ACC112 (cell line): ENCODE measurements around the gene NLGN1.
A peak's percentile ranks its signal among the peaks of the same experiment; 100 is the strongest.

Experiments used
- H2AFZ ChIP-seq: fragments of 200-600 bp; sonication (generic); one replicate; pipeline ENCODE4 v1.6.0; 2017; ENCODE audit warnings: antibody characterized with exemption, low read length; ENCODE audit not compliant: unreplicated experiment
- H3K27ac ChIP-seq: fragments of 200-600 bp; sonication (generic); 2 replicates; pipeline ENCODE4 v1.5.1; 2014; ENCODE audit warnings: low read depth, mild to moderate bottlenecking, antibody characterized with exemption, low read length, moderate library complexity
- H3K27me3 ChIP-seq: fragments of 200-600 bp; sonication (generic); 2 replicates; pipeline ENCODE4 v1.6.1; 2014; ENCODE audit warnings: mild to moderate bottlenecking, antibody characterized with exemption, low read length, moderate library complexity, mixed read lengths; ENCODE audit not compliant: insufficient read depth
- H3K36me3 ChIP-seq: fragments of 200-600 bp; sonication (generic); 2 replicates; pipeline ENCODE4 v1.6.1; 2016; ENCODE audit warnings: mild to moderate bottlenecking, antibody characterized with exemption, low read length, moderate library complexity, mixed read lengths; ENCODE audit not compliant: insufficient read depth
- H3K4me1 ChIP-seq: fragments of 200-600 bp; sonication (generic); one replicate; pipeline ENCODE4 v1.6.1; 2016; ENCODE audit warnings: low read length, mixed read lengths; ENCODE audit not compliant: insufficient read depth, unreplicated experiment, control insufficient read depth
- H3K4me3 ChIP-seq: fragments of 200-600 bp; sonication (generic); 2 replicates; pipeline ENCODE4 v1.5.1; 2014; ENCODE audit warnings: mild to moderate bottlenecking, low read depth, low read length
- H3K79me2 ChIP-seq: fragments of 200-600 bp; sonication (generic); one replicate; pipeline ENCODE4 v1.6.0; 2016; ENCODE audit warnings: low read length; ENCODE audit not compliant: control insufficient read depth, unreplicated experiment, insufficient read depth

Gene NLGN1

DNA sequence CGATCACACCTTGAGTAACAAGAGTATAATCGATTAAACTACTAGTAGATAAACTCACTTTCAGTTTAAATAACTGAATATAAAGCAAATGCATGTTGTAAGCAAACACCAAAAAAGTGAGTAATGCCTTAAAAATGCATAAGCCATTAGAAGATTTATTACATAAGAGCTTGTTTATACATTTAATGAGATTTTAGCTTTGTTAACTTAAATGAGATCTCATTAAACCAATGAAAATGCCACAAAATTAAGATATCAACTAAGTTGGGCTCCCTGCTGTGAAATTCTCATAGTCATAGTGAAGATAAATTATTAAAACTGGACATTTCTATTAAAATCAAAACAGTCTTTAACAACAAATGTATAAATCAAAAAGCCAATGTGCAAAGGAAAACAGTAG is 701.2 kb downstream of the NLGN1 start:
- no peak overlapping the region for H3K4me3 ChIP-seq
- H3K27ac ChIP-seq, result no peak overlapping the region
- H3K36me3 ChIP-seq, result no peaks in the 10 kb centered on the region
- H3K79me2 ChIP-seq, result no peaks in the 10 kb centered on the region
- H2AFZ ChIP-seq, result peak overlapping the region; percentile 4
- no peaks in the 10 kb centered on the region for H3K27me3 ChIP-seq
- H3K4me1 ChIP-seq, result no peaks in the 10 kb centered on the region

DNA sequence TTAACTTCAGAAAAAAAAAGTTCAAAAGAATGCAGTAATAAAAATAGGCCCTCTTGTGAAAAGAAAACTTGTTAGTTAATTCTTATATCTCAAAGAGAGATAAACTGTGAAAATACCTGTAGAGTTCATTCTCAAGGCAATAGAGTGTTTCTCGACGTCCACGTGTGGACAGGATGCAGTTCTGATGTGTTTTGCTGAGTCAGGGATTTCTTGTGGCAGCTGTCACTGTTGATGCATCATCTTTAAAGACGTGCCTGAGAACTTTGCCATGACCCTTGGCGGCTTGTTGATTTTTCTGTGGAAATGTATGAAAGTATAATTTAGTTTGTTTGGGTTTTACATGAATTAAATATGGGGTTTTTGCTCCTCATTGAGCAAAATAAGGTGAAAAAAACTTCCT is 702.2 kb downstream of the NLGN1 start:
- Histone ChIP-seq H3K27me3 (no peaks in the 10 kb centered on the region), H3K4me1 (no peaks in the 10 kb centered on the region), H2AFZ (no peak overlapping the region), H3K4me3 (no peak overlapping the region), H3K79me2 (no peaks in the 10 kb centered on the region), H3K36me3 (no peaks in the 10 kb centered on the region), H3K27ac (no peak overlapping the region)

DNA sequence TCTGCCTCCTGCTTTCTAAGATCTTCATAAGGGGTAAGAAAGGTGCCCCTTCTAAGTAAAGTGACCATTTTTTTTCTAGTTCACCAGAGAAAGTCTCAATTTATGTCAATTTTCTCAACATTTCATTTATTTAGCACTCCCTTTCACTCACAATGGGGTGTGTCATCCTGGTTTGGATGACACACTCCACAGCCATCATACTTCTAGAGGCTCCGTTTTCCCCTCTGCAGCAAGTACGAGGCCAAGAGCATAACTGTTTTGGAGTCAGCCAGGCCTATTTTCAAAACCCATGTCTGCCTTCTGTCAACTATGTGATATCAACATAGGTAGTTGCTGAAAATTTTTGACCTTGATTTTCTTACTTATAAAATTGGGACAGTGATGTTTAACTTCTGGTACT is 703.2 kb downstream of the NLGN1 start:
- Histone ChIP-seq H3K27me3 (no peaks in the 10 kb centered on the region), H2AFZ (no peak overlapping the region), H3K27ac (no peak overlapping the region)

DNA sequence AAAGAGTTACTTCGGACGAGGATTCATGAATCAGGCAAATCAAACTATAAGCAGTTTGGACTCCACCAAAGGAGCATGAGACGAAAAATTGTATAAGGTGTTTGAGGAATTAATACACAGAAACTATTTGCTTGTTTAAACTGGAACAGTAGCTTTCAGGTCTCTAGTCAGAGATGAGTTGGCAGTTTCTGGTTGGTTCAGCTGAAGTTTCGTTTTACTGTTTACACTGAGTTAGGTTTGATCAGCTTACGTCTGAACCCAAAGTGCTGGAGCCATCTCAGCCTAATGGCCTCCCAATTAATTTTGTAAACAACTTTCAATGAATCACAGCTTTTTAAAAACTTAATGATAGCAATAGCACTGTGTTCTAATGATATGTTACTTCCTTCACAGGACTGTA is 703.7 kb downstream of the NLGN1 start:
- H3K4me1 ChIP-seq, result no peaks in the 10 kb centered on the region
- no peaks in the 10 kb centered on the region for H3K79me2 ChIP-seq
- no peaks in the 10 kb centered on the region for H3K27me3 ChIP-seq
- H2AFZ ChIP-seq, result no peak overlapping the region
- no peak overlapping the region for H3K4me3 ChIP-seq
- H3K36me3 ChIP-seq, result no peaks in the 10 kb centered on the region
- H3K27ac ChIP-seq, result no peak overlapping the region

More for the DNA sequence above, 703.2 kb downstream of the NLGN1 start:
- Histone ChIP-seq H3K36me3 (no peaks in the 10 kb centered on the region), H3K4me1 (no peaks in the 10 kb centered on the region), H3K4me3 (no peak overlapping the region), H3K79me2 (no peaks in the 10 kb centered on the region)

DNA sequence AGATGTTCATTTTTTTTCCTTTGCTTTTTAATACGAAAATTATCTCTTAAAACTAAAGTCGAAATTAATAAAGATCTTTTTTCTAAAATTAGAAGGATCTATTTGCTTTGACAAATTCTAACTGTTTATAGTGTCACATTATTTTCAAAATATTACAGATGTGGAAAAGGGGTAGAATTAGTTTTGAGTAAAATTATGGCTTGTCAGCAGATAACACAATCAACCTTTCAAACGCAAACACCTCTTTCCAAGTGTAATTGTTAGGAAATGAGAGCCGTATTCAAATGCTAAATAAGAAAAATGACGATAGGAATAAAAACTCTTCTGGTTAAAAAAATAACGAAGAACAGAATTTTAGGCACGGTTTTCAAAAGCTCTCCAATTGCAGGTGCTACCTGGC is 704.7 kb downstream of the NLGN1 start:
- H3K27me3 ChIP-seq, result no peaks in the 10 kb centered on the region
- no peak overlapping the region for H2AFZ ChIP-seq
- H3K27ac ChIP-seq, result no peak overlapping the region
- no peaks in the 10 kb centered on the region for H3K36me3 ChIP-seq
- H3K4me3 ChIP-seq, result no peak overlapping the region
- no peaks in the 10 kb centered on the region for H3K79me2 ChIP-seq
- H3K4me1 ChIP-seq, result no peaks in the 10 kb centered on the region

DNA sequence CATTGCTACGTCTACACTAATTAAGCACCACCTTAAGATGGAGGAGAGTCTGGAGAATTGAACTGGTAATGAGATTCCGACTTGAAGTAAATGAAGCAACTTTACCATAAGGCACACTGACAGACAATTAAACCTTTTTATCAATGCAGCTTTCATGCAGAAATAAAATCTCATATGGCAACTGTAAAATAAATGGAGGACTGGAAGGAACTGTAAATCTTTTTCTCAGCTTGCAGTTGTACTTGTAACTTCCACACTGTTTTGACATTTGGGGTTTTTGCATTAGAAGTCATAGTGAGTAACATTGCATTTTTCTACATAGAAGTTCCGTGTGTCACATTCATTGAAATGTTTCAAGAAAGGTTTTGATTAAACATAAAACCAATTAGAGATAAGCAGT is 705.3 kb downstream of the NLGN1 start:
- no peak overlapping the region for H2AFZ ChIP-seq
- H3K79me2 ChIP-seq, result no peaks in the 10 kb centered on the region
- H3K27ac ChIP-seq, result no peak overlapping the region
- H3K4me1 ChIP-seq, result no peaks in the 10 kb centered on the region
- no peaks in the 10 kb centered on the region for H3K36me3 ChIP-seq
- no peak overlapping the region for H3K4me3 ChIP-seq
- no peaks in the 10 kb centered on the region for H3K27me3 ChIP-seq

DNA sequence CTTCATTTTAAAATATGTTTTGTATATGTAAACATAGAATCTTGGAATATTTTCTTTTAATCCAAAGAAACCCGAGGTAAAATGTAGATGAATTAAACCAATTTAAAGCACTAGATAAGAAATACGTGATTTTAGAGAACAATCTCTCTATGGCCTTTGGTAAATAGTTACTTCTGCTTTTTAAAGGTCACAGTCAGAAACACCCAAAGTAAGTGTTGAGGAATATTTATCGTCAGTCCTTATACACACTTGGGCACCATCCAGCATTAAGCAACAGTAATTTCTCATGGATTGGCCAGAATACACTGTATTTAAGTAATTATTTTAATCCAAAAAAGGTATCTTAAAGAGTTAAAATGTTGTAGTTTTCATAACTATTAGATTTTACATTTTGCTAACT is 713.2 kb downstream of the NLGN1 start:
- Histone ChIP-seq H2AFZ (no peak overlapping the region), H3K27ac (no peak overlapping the region), H3K79me2 (no peaks in the 10 kb centered on the region), H3K36me3 (no peaks in the 10 kb centered on the region), H3K4me1 (no peaks in the 10 kb centered on the region), H3K27me3 (no peaks in the 10 kb centered on the region), H3K4me3 (no peak overlapping the region)

DNA sequence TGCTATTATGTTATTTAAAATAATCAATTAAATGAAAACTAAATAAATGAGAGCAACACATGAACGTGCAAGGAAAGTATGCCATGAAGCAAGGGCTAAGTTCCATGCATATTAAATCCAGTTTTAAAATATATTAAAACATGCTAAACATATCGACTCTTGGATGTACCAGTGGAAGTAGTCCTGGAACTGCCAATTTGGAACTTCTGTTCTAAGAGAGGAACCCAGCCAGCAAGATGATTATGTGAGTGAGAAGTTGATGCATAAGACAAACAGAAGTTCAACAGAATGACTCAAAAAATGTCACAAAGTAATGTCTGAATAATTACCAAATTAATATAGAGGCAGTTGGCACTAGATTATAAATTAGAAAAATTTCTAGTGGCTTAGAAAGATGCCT is 714.2 kb downstream of the NLGN1 start:
- H3K27ac ChIP-seq, result no peak overlapping the region
- H3K79me2 ChIP-seq, result no peaks in the 10 kb centered on the region
- H3K27me3 ChIP-seq, result no peaks in the 10 kb centered on the region
- H3K4me1 ChIP-seq, result no peaks in the 10 kb centered on the region
- no peak overlapping the region for H3K4me3 ChIP-seq
- H2AFZ ChIP-seq, result no peak overlapping the region
- H3K36me3 ChIP-seq, result no peaks in the 10 kb centered on the region

DNA sequence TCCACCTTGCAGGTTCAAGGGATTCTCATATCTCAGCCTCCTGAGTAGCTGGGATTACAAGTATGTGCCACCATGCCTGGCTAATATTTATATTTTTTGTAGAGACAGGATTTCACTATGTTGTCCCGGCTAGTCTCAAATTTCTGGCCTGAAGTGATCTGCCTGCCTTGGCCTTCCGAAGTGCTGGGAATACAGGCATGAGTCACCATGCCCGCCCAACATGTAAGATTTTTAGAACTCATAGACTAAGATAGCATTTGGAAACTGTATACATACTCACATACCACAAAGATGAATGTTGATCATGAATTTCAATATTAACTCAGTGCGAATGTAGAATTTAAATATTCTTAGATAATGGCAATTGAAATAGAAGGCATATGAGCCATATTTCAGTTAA is 718.9 kb downstream of the NLGN1 start:
- no peak overlapping the region for H2AFZ ChIP-seq
- no peak overlapping the region for H3K4me3 ChIP-seq
- H3K27ac ChIP-seq, result no peak overlapping the region
- H3K27me3 ChIP-seq, result no peaks in the 10 kb centered on the region
- H3K79me2 ChIP-seq, result no peaks in the 10 kb centered on the region
- H3K4me1 ChIP-seq, result no peaks in the 10 kb centered on the region
- H3K36me3 ChIP-seq, result no peaks in the 10 kb centered on the region

DNA sequence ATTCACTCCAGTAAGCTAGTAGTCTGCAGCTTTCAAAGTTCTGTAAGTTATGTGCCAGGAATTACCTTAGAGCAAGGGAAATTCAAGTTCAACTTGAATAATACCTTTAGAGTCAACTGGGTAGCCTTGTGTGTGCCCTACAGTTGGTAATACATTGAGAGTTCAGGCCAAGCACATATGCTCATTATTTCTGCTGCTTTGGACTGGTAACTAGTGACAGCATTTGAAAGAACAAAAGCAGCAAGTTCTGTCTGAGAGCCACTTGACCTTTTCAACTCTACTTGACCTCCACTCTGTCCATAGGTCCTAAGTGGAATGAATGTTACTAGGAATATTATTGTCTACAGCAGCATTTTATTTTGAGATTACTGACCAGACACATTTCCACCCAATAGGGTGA is 723.5 kb downstream of the NLGN1 start:
- H2AFZ ChIP-seq, result no peak overlapping the region
- no peaks in the 10 kb centered on the region for H3K27me3 ChIP-seq
- H3K36me3 ChIP-seq, result no peaks in the 10 kb centered on the region
- H3K4me3 ChIP-seq, result no peak overlapping the region
- H3K27ac ChIP-seq, result no peak overlapping the region
- no peaks in the 10 kb centered on the region for H3K4me1 ChIP-seq
- H3K79me2 ChIP-seq, result no peaks in the 10 kb centered on the region

DNA sequence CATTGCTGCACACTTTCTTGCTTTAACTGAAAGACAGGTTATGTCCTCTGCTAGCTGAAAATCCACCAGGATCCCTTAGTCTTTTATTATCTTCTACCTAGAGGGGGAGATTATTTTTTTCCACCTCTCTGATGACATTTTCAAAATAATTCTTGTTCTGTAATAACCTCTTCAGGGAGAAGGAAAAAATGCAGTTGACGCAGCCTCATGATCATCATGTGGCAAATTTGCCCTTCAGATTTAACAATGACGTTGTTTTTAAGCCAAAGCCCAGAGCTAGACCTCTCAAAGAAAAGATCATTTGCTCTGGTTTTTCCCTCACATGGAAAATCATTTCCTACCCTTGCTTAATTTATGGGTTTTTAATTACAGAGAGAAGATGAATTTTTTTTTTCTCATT is 724.9 kb downstream of the NLGN1 start:
- H3K4me1 ChIP-seq, result peaks cover 8% of the 10 kb centered on the region

More for the DNA sequence above, 724.9 kb downstream of the NLGN1 start:
- Histone ChIP-seq H3K27me3 (no peaks in the 10 kb centered on the region), H3K36me3 (no peaks in the 10 kb centered on the region), H3K27ac (no peak overlapping the region), H3K79me2 (no peaks in the 10 kb centered on the region), H3K4me3 (no peak overlapping the region), H2AFZ (no peak overlapping the region)
